ENCODE measurements around the gene MAU2.
"Not testable (repeated sequence)": the region's sequence is repeated elsewhere in the genome, so short reads cannot be mapped to it uniquely, and the experiment has no call there.

The MAU2 gene

GRCh38 chr19:19345970-19346369 lies 25.3 kb downstream of the MAU2 start:
- DNase-seq (ENCODE audit: low read depth) = no peak

- no peak for DNase-seq (ENCODE audit: low read depth)
Measured at GRCh38 chr19:19347401-19348110, 26.9 kb downstream of the MAU2 start.

GRCh38 chr19:19348266-19348665 lies 27.6 kb downstream of the MAU2 start:
- DNase-seq (ENCODE audit: low read depth) = no peak

GRCh38 chr19:19349365-19349764 lies 28.7 kb downstream of the MAU2 start:
- DNase-seq (ENCODE audit: low read depth) = no peak

GRCh38 chr19:19350756-19351155 lies 30.1 kb downstream of the MAU2 start:
- DNase-seq (ENCODE audit: low read depth) = not testable (repeated sequence)

GRCh38 chr19:19352823-19353222 lies 32.2 kb downstream of the MAU2 start:
- DNase-seq (ENCODE audit: low read depth) = no peak

- no peak for DNase-seq (ENCODE audit: low read depth)
Measured at GRCh38 chr19:19354007-19354406, 33.4 kb downstream of the MAU2 start.

GRCh38 chr19:19354932-19355331 lies 34.3 kb downstream of the MAU2 start:
- DNase-seq (ENCODE audit: low read depth) = no peak

GRCh38 chr19:19355606-19356139 lies 35.0 kb downstream of the MAU2 start:
- DNase-seq (ENCODE audit: low read depth) = no peak

GRCh38 chr19:19356500-19356899 lies 35.9 kb downstream of the MAU2 start:
- no peak for DNase-seq (ENCODE audit: low read depth)

GRCh38 chr19:19356901-19357566 lies 36.4 kb downstream of the MAU2 start:
- DNase-seq (ENCODE audit: low read depth) = no peak

- peak; percentile 63 for DNase-seq (ENCODE audit: low read depth)
Measured at GRCh38 chr19:19361075-19361594, 40.5 kb downstream of the MAU2 start.

- DNase-seq (ENCODE audit: low read depth) = no peak
Measured at GRCh38 chr19:19362075-19362474, 41.4 kb downstream of the MAU2 start.

- peak; percentile 59 for DNase-seq (ENCODE audit: low read depth)
Measured at GRCh38 chr19:19366434-19367396, 46.1 kb downstream of the MAU2 start.

GRCh38 chr19:19368087-19368486 lies 47.5 kb downstream of the MAU2 start:
- DNase-seq (ENCODE audit: low read depth) = no peak

GRCh38 chr19:19371059-19371458 lies 50.4 kb downstream of the MAU2 start:
- no peak for DNase-seq (ENCODE audit: low read depth)

GRCh38 chr19:19372656-19373416 lies 52.2 kb downstream of the MAU2 start:
- DNase-seq (ENCODE audit: low read depth) = no peak

- DNase-seq (ENCODE audit: low read depth) = no peak
Measured at GRCh38 chr19:19379527-19379926, 58.9 kb downstream of the MAU2 start.

- not testable (repeated sequence) for DNase-seq (ENCODE audit: low read depth)
Measured at GRCh38 chr19:19380316-19380715, 59.7 kb downstream of the MAU2 start.

- no peak for DNase-seq (ENCODE audit: low read depth)
Measured at GRCh38 chr19:19381007-19381926, 60.6 kb downstream of the MAU2 start.

All from activated T-cell treated with anti-CD3 and anti-CD28 coated beads for 24 hours (primary cell).